ENCODE measurements around the gene TMEM221.

Gene TMEM221

GRCh38 chr19:17391371-17392151 lies 56.9 kb downstream of the TMEM221 start:
- H3K4me1 ChIP-seq (ENCODE audit: insufficient read depth, low read length, severe bottlenecking), result peaks cover 16% of the 10 kb centered on the region
- no peaks in the 10 kb centered on the region for H4K20me1 ChIP-seq (ENCODE audit: insufficient read depth, low read length)
- H3K36me3 ChIP-seq (ENCODE audit: insufficient read depth, low read length), result no peaks in the 10 kb centered on the region; the same call in 1 of the 2 replicates
- no peaks in the 10 kb centered on the region for H3K79me2 ChIP-seq (ENCODE audit: insufficient read depth, low read length)
- peak overlapping the region; percentile 33; the same call in 1 of the 2 replicates for H3K9ac ChIP-seq (ENCODE audit: low read length)
- H3F3A ChIP-seq (ENCODE audit: insufficient read depth, low read length), result no peaks in the 10 kb centered on the region
- no peaks in the 10 kb centered on the region; the same call in 1 of the 2 replicates for H3K27me3 ChIP-seq (ENCODE audit: insufficient read depth, low read length)
- no peak overlapping the region for H2AFZ ChIP-seq (ENCODE audit: low read length)
- no peak overlapping the region for H3K27ac ChIP-seq (ENCODE audit: low read depth, low read length, poor library complexity, severe bottlenecking)
- peak overlapping the region; percentile 75 for H3K4me2 ChIP-seq (ENCODE audit: low read length)
- TF ChIP-seq EZH2 (IDR thresholded peaks at IDR 0.05; ENCODE audit: borderline replicate concordance, low read length) (no peak), CTCF (IDR thresholded peaks at IDR 0.05; ENCODE audit: low read length) (no peak)
- no peaks in the 10 kb centered on the region for H3K9me2 ChIP-seq (ENCODE audit: low read depth, low read length)
- H3K4me3 ChIP-seq (ENCODE audit: low read depth, low read length, poor library complexity, severe bottlenecking), result peak overlapping the region; percentile 55
- peaks cover 3% of the 10 kb centered on the region; the same call in 1 of the 2 replicates for H3K9me3 ChIP-seq (ENCODE audit: low read length)

DNA sequence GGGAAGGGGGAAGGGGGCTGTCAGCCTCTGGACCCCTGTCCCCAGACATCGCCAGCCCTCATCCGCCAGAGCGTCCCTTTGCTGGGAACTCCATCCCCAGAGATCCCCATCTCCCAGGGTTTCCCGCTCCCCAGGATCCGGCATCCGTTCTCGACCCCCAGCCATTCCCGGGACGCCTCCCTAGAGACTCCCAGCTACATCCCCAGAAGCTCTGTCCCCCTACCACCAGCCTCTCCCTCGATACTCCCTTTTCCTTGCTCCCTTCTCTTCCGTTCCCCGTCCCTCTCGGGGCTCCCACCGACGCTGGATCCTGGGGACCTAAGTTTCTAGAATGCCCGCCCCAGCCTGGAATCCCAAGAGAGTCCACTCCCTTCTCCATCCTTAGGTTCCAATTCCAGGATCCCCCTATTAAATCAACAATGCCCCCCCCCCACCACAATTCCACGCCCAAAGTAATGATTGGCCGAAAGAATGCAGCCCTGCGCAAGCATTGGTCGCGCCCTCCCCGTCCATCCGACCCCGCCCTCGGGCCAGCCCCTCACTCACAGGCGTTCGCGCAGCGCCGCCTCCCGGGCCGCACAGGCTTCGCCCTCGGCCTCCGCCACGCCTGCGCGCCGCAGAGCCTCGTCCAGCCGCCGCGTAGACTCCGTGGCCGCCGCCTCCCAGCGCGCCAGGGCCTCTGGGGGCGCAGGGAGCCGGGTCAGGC lies 57.6 kb downstream of the TMEM221 start:
- Histone ChIP-seq H3K4me1 (ENCODE audit: insufficient read depth, low read length, severe bottlenecking) (peaks cover 16% of the 10 kb centered on the region), H2AFZ (ENCODE audit: low read length) (no peak overlapping the region), H3K4me2 (ENCODE audit: low read length) (peak overlapping the region; percentile 75), H4K20me1 (ENCODE audit: insufficient read depth, low read length) (no peaks in the 10 kb centered on the region), H3K27ac (ENCODE audit: low read depth, low read length, poor library complexity, severe bottlenecking) (no peak overlapping the region), H3K4me3 (ENCODE audit: low read depth, low read length, poor library complexity, severe bottlenecking) (peak overlapping the region; percentile 55), H3K36me3 (ENCODE audit: insufficient read depth, low read length) (no peaks in the 10 kb centered on the region; the same call in 1 of the 2 replicates), H3K27me3 (ENCODE audit: insufficient read depth, low read length) (no peaks in the 10 kb centered on the region; the same call in 1 of the 2 replicates), H3K9ac (ENCODE audit: low read length) (peak overlapping the region; percentile 35; the same call in 1 of the 2 replicates), H3K79me2 (ENCODE audit: insufficient read depth, low read length) (no peaks in the 10 kb centered on the region), H3F3A (ENCODE audit: insufficient read depth, low read length) (no peaks in the 10 kb centered on the region), H3K9me3 (ENCODE audit: low read length) (peaks cover 3% of the 10 kb centered on the region; the same call in 1 of the 2 replicates), H3K9me2 (ENCODE audit: low read depth, low read length) (no peaks in the 10 kb centered on the region)
- TF ChIP-seq EZH2 (IDR thresholded peaks at IDR 0.05; ENCODE audit: borderline replicate concordance, low read length) (no peak), CTCF (IDR thresholded peaks at IDR 0.05; ENCODE audit: low read length) (peak; percentile 62)

DNA sequence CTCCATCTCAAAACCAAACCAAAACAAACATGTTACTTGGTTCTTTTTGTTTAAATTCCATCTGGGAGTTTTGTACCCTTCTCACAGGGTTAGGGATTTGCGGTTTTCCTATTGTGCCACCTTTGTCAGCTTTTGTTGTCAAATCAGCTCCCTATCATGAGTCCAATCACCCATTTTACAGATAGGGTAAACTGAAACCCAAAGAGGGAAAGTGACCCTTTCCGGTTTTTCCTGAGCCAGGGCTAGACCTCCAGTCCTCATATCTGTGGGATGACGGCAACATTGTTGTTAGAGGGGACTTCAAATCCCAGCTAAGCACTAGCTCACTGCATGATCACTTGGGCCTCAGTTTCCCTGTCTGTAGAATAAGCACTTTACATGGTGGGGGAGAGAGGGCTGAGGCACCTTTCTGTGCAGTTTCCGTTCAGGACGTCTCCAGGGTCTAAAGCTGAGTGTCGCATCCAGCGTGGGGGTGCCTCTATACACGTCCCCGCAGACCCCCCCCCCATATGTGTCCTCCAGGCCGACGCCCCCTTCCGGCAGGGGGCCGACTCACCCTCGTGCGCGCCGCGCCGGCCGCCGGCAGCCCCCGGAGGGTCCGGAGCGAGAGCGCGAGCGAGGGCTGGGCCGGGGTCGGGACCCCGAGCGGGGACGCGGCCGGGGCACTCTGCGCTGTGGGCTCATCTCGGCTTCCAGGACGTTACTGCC lies 58.4 kb downstream of the TMEM221 start:
- no peaks in the 10 kb centered on the region; the same call in 1 of the 2 replicates for H3K27me3 ChIP-seq (ENCODE audit: insufficient read depth, low read length)
- H3K9me2 ChIP-seq (ENCODE audit: low read depth, low read length), result no peaks in the 10 kb centered on the region
- H3K36me3 ChIP-seq (ENCODE audit: insufficient read depth, low read length), result no peaks in the 10 kb centered on the region; the same call in 1 of the 2 replicates
- H4K20me1 ChIP-seq (ENCODE audit: insufficient read depth, low read length), result no peaks in the 10 kb centered on the region
- H3F3A ChIP-seq (ENCODE audit: insufficient read depth, low read length), result no peaks in the 10 kb centered on the region
- H3K27ac ChIP-seq (ENCODE audit: low read depth, low read length, poor library complexity, severe bottlenecking), result no peak overlapping the region
- peak overlapping the region; percentile 55 for H3K4me3 ChIP-seq (ENCODE audit: low read depth, low read length, poor library complexity, severe bottlenecking)
- H3K9ac ChIP-seq (ENCODE audit: low read length), result no peak overlapping the region
- peaks cover 14% of the 10 kb centered on the region for H3K4me1 ChIP-seq (ENCODE audit: insufficient read depth, low read length, severe bottlenecking)
- no peak overlapping the region for H2AFZ ChIP-seq (ENCODE audit: low read length)
- H3K79me2 ChIP-seq (ENCODE audit: insufficient read depth, low read length), result no peaks in the 10 kb centered on the region
- TF ChIP-seq EZH2 (IDR thresholded peaks at IDR 0.05; ENCODE audit: borderline replicate concordance, low read length), result no peak
- TF ChIP-seq CTCF (IDR thresholded peaks at IDR 0.05; ENCODE audit: low read length), result no peak
- H3K4me2 ChIP-seq (ENCODE audit: low read length), result peak overlapping the region; percentile 75; the same call in 1 of the 2 replicates
- peaks cover 3% of the 10 kb centered on the region; the same call in 1 of the 2 replicates for H3K9me3 ChIP-seq (ENCODE audit: low read length)

Measured in OCI-LY1 (cell line).